ENCODE data around the gene COLEC11. TPM values are rescaled to one million over a fixed set of nuclear protein-coding genes. Genes with fewer than 3 reads are reported as not detected.

COLEC11 gene
- total and polyA plus RNA-seq, 10 of the 15 experiments (the other 5 are each of a cell fraction or from before 2014, with no cell fraction given) = 0.08 to 0.74 (median 0.14) TPM; not detected in 4

DNA sequence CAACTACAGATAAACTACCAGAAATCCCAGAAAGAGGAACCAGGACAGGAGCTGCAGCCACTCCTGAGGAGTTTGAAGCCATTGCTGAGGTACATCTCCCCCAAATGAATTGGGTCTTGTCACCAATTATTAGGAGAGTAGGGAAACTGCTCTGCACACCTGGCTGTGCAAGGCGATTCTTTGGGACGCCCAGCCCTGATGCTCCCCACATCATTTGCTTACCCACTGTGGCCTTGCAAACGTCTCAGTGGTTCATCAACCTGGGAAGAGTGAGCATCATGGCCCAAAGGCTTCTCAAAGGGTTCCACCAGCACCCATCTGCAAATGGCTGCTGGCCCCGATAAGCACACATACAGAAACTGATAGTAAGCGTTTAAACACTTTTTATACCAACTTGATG, 86.7 kb downstream of the COLEC11 start:
- no TSS peak for BruUV-seq (replicated peaks)
- POLR2A ChIA-PET = no interaction called here
- RAD21 ChIA-PET (ENCODE audit: unreplicated experiment) = no interaction called here

DNA sequence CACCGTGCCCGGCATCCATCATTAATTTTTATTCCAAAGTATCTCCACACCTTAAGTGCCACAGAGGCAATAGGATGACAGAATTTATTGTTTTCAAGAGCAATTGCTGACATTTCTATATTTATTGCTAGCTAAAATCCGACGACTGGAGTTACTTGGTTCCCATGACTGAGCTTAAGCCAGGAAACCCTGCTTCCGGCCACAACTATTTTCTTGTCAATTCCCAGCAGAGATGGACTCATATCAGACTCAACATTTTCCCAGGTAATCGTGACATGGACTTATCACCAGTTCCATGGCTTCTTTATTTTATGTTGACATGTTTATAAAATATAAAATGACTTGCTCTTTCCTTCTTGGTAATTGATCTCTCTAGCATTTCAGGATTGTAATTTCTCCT, 87.9 kb downstream of the COLEC11 start:
- CTCF ChIA-PET = interaction anchor here (0.7 to 1.6 kb wide), 2 partner anchors 10 to 22 kb away, joined by 3 to 12 read pairs; no protein-coding TSS in a partner anchor
- TF ChIP-seq FOS (IDR thresholded peaks at IDR 0.05; ENCODE audit: borderline replicate concordance, extremely low read depth, insufficient read length) = no peak
- TF ChIP-seq BCLAF1 (IDR thresholded peaks at IDR 0.05) = no peak
- no peak for TF ChIP-seq PBX3 (IDR thresholded peaks at IDR 0.05; ENCODE audit: insufficient replicate concordance, low read depth, low read length)
- no peak for TF ChIP-seq NBN (IDR thresholded peaks at IDR 0.05)
- TF ChIP-seq BCL11A (IDR thresholded peaks at IDR 0.05; ENCODE audit: low read depth, low read length) = no peak
- no peak for TF ChIP-seq SIN3A (IDR thresholded peaks at IDR 0.05; ENCODE audit: low read depth, low read length)
- TF ChIP-seq IRF5 (IDR thresholded peaks at IDR 0.05; ENCODE audit: borderline replicate concordance) = no peak
- TF ChIP-seq HCFC1 (IDR thresholded peaks at IDR 0.05; ENCODE audit: low read length) = no peak
- no peak for TF ChIP-seq HDGF (IDR thresholded peaks at IDR 0.05)
- TF ChIP-seq RAD21 (IDR thresholded peaks at IDR 0.05; ENCODE audit: insufficient read depth, low read depth, low read length) = no peak
- no peak for TF ChIP-seq NR2F1 (conservative IDR thresholded peaks at IDR 0.05)

More for the DNA sequence above, 86.7 kb downstream of the COLEC11 start:
- Histone ChIP-seq H3K4me1 (ENCODE audit: control insufficient read depth, insufficient read depth, low read length) (no peaks in the 10 kb centered on the region), H3K79me2 (ENCODE audit: control insufficient read depth, insufficient read depth, low read length) (no peaks in the 10 kb centered on the region), H2AFZ (ENCODE audit: control insufficient read depth, low read depth, low read length) (no peak overlapping the region), H3K9me3 (replicated peaks; ENCODE audit: control insufficient read depth, insufficient read depth, low read length) (no peaks in the 10 kb centered on the region), H4K20me1 (ENCODE audit: control insufficient read depth, insufficient read depth) (no peaks in the 10 kb centered on the region), H3K4me2 (ENCODE audit: control insufficient read depth, insufficient read depth) (no peak overlapping the region), H3K4me3 (no peak overlapping the region), H3K27me3 (replicated peaks in 1 of 2; ENCODE audit: control insufficient read depth in 2 of 2, insufficient read depth in 2 of 2, low read length in 1 of 2) (no peaks in the 10 kb centered on the region; a peak in 4 of 4 replicates), H3K36me3 (ENCODE audit: control insufficient read depth in 2 of 2, insufficient read depth in 2 of 2, low read length in 1 of 2) (no peaks in the 10 kb centered on the region), H3K27ac (ENCODE audit: control insufficient read depth, insufficient read depth) (no peak overlapping the region), H3K9ac (ENCODE audit: control insufficient read depth, insufficient read depth, low read length) (no peak overlapping the region)
- intact Hi-C loops (cut with micrococcal nuclease; ENCODE audit: unreplicated experiment) = no loop called here
- no peak for TF ChIP-seq CBFB (IDR thresholded peaks at IDR 0.05; ENCODE audit: low read depth)
- ChIA-PET SMC1A (ENCODE audit: uncharacterized antibody, unreplicated experiment) (no interaction called here), CTCF (no interaction called here)
- in situ Hi-C loops (cut with MboI) = no loop called here
- WGBS (ENCODE audit: insufficient coverage, insufficient replicate concordance, low lambda C conversion rate, missing lambda C conversion rate) = 28% methylated on average over 5 of the region's 5 CpGs
- no peak for ATAC-seq
- no peak for DNase-seq (ENCODE audit: low read depth, low spot score)
- FAIRE-seq = no peak

More for the DNA sequence above, 87.9 kb downstream of the COLEC11 start:
- H3K4me3 ChIP-seq = no peak overlapping the region
- in situ Hi-C loops (cut with MboI) (no loop called here), intact Hi-C loops (cut with micrococcal nuclease; ENCODE audit: unreplicated experiment) (no loop called here)
- ChIA-PET SMC1A (ENCODE audit: uncharacterized antibody, unreplicated experiment) (interaction anchor here (1.4 kb wide), 1 partner anchor 9 kb away, joined by 3 read pairs; no protein-coding TSS in a partner anchor), POLR2A (no interaction called here), RAD21 (ENCODE audit: unreplicated experiment) (no interaction called here)
- no peaks in the 10 kb centered on the region for H3K36me3 ChIP-seq (ENCODE audit: control insufficient read depth in 2 of 2, insufficient read depth in 2 of 2, low read length in 1 of 2)
- no peak overlapping the region for H2AFZ ChIP-seq (ENCODE audit: control insufficient read depth, low read depth, low read length)
- no peak overlapping the region for H3K4me2 ChIP-seq (ENCODE audit: control insufficient read depth, insufficient read depth)
- no peaks in the 10 kb centered on the region; a peak in 4 of 4 replicates for H3K27me3 ChIP-seq (replicated peaks in 1 of 2; ENCODE audit: control insufficient read depth in 2 of 2, insufficient read depth in 2 of 2, low read length in 1 of 2)
- H3K4me1 ChIP-seq (ENCODE audit: control insufficient read depth, insufficient read depth, low read length) = no peaks in the 10 kb centered on the region
- no peak for ATAC-seq
- no peaks in the 10 kb centered on the region for H3K9me3 ChIP-seq (replicated peaks; ENCODE audit: control insufficient read depth, insufficient read depth, low read length)
- no peak overlapping the region for H3K9ac ChIP-seq (ENCODE audit: control insufficient read depth, insufficient read depth, low read length)
- 40% methylated on average over 6 of the region's 6 CpGs for WGBS (ENCODE audit: insufficient coverage, insufficient replicate concordance, low lambda C conversion rate, missing lambda C conversion rate)
- no peak for DNase-seq (ENCODE audit: low read depth, low spot score)
- H3K27ac ChIP-seq (ENCODE audit: control insufficient read depth, insufficient read depth) = no peak overlapping the region
- BruUV-seq (replicated peaks) = no TSS peak
- no peaks in the 10 kb centered on the region for H3K79me2 ChIP-seq (ENCODE audit: control insufficient read depth, insufficient read depth, low read length)
- FAIRE-seq = no peak
- no peaks in the 10 kb centered on the region for H4K20me1 ChIP-seq (ENCODE audit: control insufficient read depth, insufficient read depth)

All from GM12878 (cell line).